Renal pelvis (tissue), 12 donors: ENCODE results near the gene RNASE3. TPM values are rescaled to one million over a fixed set of nuclear protein-coding genes. Genes with fewer than 3 reads are reported as not detected.
"Not testable (repeated sequence)": the region's sequence is repeated elsewhere in the genome, so short reads cannot be mapped to it uniquely, and the experiment has no call there.

ENCODE experiments used
- DNase-seq: peaks from one replicate; pipeline ENCODE4 v3.0.0-alpha.2; 2013
- long read RNA-seq, 16 experiments: transcript quantifications; one replicate each; lab custom pipeline, GENCODE V29; 2026
- polyA plus RNA-seq, 3 donors: library from polyadenylated mRNA; unstranded; fragments of 120-200 nt; gene quantifications; one replicate each; pipeline ENCODE4 v1.2.1, GENCODE V29; 2013; ENCODE audit not compliant: insufficient read length in 3 of 3

RNASE3 gene
- 1 to 10 TPM in 1 of 3 donors, under 1 TPM in 2; 0.52 to 1.4 (median 0.77) TPM for polyA plus RNA-seq
- long read RNA-seq, donor 1 = 0 reads
- long read RNA-seq, donor 2 = 0 reads
- long read RNA-seq, donor 3 = 0 reads
- long read RNA-seq, donor 4 = 0 reads
- long read RNA-seq, donor 5 = 0 reads
- long read RNA-seq, donor 6 = 0 reads
- long read RNA-seq, donor 7 = 0 reads
- long read RNA-seq, donor 8 = 0 reads
- long read RNA-seq, donor 9 = 0 reads
- long read RNA-seq, donor 10 = 0 reads
- long read RNA-seq, donor 11 = 0 reads
- long read RNA-seq, donor 12, partial matches to known transcripts = 0 of 1 reads
- long read RNA-seq, donor 12, other reads (novel, unspliced or antisense) = 0 of 1 reads
- long read RNA-seq, donor 13 = 0 reads
- long read RNA-seq, donor 14 = 0 reads
- long read RNA-seq, donor 15 = 0 reads
- long read RNA-seq, donor 16, partial matches to known transcripts = 0 of 1 reads
- long read RNA-seq, donor 16, other reads (novel, unspliced or antisense) = 0 of 1 reads

- DNase-seq = not testable (repeated sequence)
These were observed at the start of gene RNASE3 for GRCh38 chr14:20891126-20891825. RNASE3 (plus strand) TSS chr14:20891385; CDS start chr14:20891687, 302 bp downstream.

GRCh38 chr14:20846560-20846959 is 44.6 kb upstream of the RNASE3 start:
- DNase-seq = no peak

- DNase-seq = no peak
These were observed 42.8 kb upstream of the RNASE3 start for GRCh38 chr14:20848316-20848954.

GRCh38 chr14:20848955-20849570 is 42.1 kb upstream of the RNASE3 start:
- DNase-seq = no peak

- DNase-seq = no peak
These were observed 38.1 kb upstream of the RNASE3 start for GRCh38 chr14:20853042-20853441.

GRCh38 chr14:20855652-20856291 is 35.4 kb upstream of the RNASE3 start:
- DNase-seq = peak; percentile 82

GRCh38 chr14:20857207-20857606 is 34.0 kb upstream of the RNASE3 start:
- DNase-seq = no peak

GRCh38 chr14:20857630-20858261 is 33.4 kb upstream of the RNASE3 start:
- DNase-seq = peak; percentile 42

GRCh38 chr14:20866194-20866593 is 25.0 kb upstream of the RNASE3 start:
- DNase-seq = no peak

GRCh38 chr14:20866963-20867362 is 24.2 kb upstream of the RNASE3 start:
- no peak for DNase-seq

- DNase-seq = peak; percentile 61
These were observed 17.6 kb upstream of the RNASE3 start for GRCh38 chr14:20873370-20874177.

GRCh38 chr14:20877016-20877415 is 14.2 kb upstream of the RNASE3 start:
- DNase-seq = no peak

- no peak for DNase-seq
These were observed 12.5 kb upstream of the RNASE3 start for GRCh38 chr14:20878695-20879094.

- DNase-seq = not testable (repeated sequence)
These were observed 10.0 kb upstream of the RNASE3 start for GRCh38 chr14:20881229-20881628.

GRCh38 chr14:20882787-20883186 is 8.4 kb upstream of the RNASE3 start:
- DNase-seq = not testable (repeated sequence)

- DNase-seq = not testable (repeated sequence)
These were observed 2.8 kb upstream of the RNASE3 start for GRCh38 chr14:20888411-20888810.

- DNase-seq = not testable (repeated sequence)
These were observed 4.1 kb downstream of the RNASE3 start for GRCh38 chr14:20895322-20895721.

GRCh38 chr14:20904393-20905029 is 13.3 kb downstream of the RNASE3 start:
- DNase-seq = no peak

- no peak for DNase-seq
These were observed 14.5 kb downstream of the RNASE3 start for GRCh38 chr14:20905676-20906075.

GRCh38 chr14:20907214-20907613 is 16.0 kb downstream of the RNASE3 start:
- no peak for DNase-seq
